ENCODE results near the gene LDB3. TPM values are rescaled to one million over a fixed set of nuclear protein-coding genes. Genes with fewer than 3 reads are reported as not detected.

The LDB3 gene
- total and polyA plus RNA-seq, 10 donors = 0.14 to 1.2 (median 0.36) TPM; not detected in 2

- no peak overlapping the region for H3K4me3 ChIP-seq
- H3K36me3 ChIP-seq = no peaks in the 10 kb centered on the region
- TF ChIP-seq POLR2AphosphoS5 (IDR thresholded peaks at IDR 0.05) = no peak
- no peak for TF ChIP-seq POLR2A (IDR thresholded peaks at IDR 0.05)
- no peak for TF ChIP-seq CTCF (IDR thresholded peaks at IDR 0.05 in 8 of 11, conservative IDR thresholded peaks at IDR 0.05 in 3 of 11)
- H3K4me1 ChIP-seq = peaks cover 4 to 9% (median 7%) of the 10 kb centered on the region in 6 donors
- DNase-seq = no peak
- intact Hi-C loops (cut with DNase I; ENCODE audit: low total_unique reads) = no loop called here
- no peaks in the 10 kb centered on the region for H3K9me3 ChIP-seq
- no peak overlapping the region for H3K27ac ChIP-seq
- WGBS, 5 donors = 85 to 97% (median 90%) methylated on average over 2 of the region's 2 CpGs
- H3K27me3 ChIP-seq (replicated peaks in 1 of 7) = peaks cover 0 to 38% (median 0%) of the 10 kb centered on the region in 7 donors
These were observed 25.0 kb downstream of the LDB3 start for GRCh38 chr10:86693275-86693674.

- no peak overlapping the region for H3K27ac ChIP-seq
- WGBS, 5 donors = 23 to 34% (median 24%) methylated on average over 10 of the region's 10 CpGs
- H3K4me1 ChIP-seq = peaks cover 0 to 4% (median 1%) of the 10 kb centered on the region in 6 donors
- intact Hi-C loops (cut with DNase I; ENCODE audit: low total_unique reads) = no loop called here
- H3K27me3 ChIP-seq (replicated peaks in 1 of 7) = peaks cover 0 to 38% (median 0%) of the 10 kb centered on the region in 7 donors
- no peak for DNase-seq
- H3K36me3 ChIP-seq = no peaks in the 10 kb centered on the region
- no peak overlapping the region for H3K4me3 ChIP-seq
- TF ChIP-seq CTCF (IDR thresholded peaks at IDR 0.05 in 8 of 11, conservative IDR thresholded peaks at IDR 0.05 in 3 of 11) (peak; percentile 16 to 76 (median 58)), POLR2A (IDR thresholded peaks at IDR 0.05) (no peak)
- no peaks in the 10 kb centered on the region for H3K9me3 ChIP-seq
These were observed 25.5 kb downstream of the LDB3 start for GRCh38 chr10:86693721-86694369.

GRCh38 chr10:86698207-86698940, 30.1 kb downstream of the LDB3 start:
- TF ChIP-seq POLR2AphosphoS5 (IDR thresholded peaks at IDR 0.05) = no peak
- no peak for TF ChIP-seq CTCF (IDR thresholded peaks at IDR 0.05 in 8 of 11, conservative IDR thresholded peaks at IDR 0.05 in 3 of 11)
- TF ChIP-seq POLR2A (IDR thresholded peaks at IDR 0.05) = no peak
- Histone ChIP-seq H3K4me3 (no peak overlapping the region), H3K9me3 (no peaks in the 10 kb centered on the region), H3K27ac (no peak overlapping the region), H3K4me1 (no peaks in the 10 kb centered on the region), H3K27me3 (replicated peaks in 1 of 7) (peaks cover 0 to 44% (median 0%) of the 10 kb centered on the region in 7 donors), H3K36me3 (no peaks in the 10 kb centered on the region)
- DNase-seq = peak; percentile 41
- intact Hi-C loops (cut with DNase I; ENCODE audit: low total_unique reads) = no loop called here
- WGBS, 5 donors = 72 to 84% (median 81%) methylated on average over 7 to 9 of the region's 9 CpGs

DNA sequence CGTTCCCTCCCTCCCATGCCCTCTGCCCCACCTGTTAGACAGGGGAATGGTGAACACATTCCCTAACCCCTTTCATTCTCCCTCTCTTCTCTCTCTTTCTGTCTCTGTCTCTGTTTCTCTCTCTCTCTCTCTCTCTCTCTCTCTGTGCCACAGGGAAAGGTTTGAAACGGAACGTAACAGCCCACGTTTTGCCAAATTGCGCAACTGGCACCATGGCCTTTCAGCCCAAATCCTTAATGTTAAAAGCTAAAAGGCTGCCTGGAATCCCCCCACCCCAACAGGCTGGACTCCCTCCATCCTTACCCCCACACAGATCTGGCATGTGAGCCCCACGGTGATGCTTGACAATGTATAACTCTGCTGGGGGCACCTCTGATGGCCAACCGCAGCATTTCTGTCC, 30.8 kb downstream of the LDB3 start:
- no peak for TF ChIP-seq CTCF (IDR thresholded peaks at IDR 0.05 in 8 of 11, conservative IDR thresholded peaks at IDR 0.05 in 3 of 11)
- Histone ChIP-seq H3K36me3 (no peaks in the 10 kb centered on the region), H3K4me1 (no peaks in the 10 kb centered on the region), H3K27ac (no peak overlapping the region), H3K27me3 (replicated peaks in 1 of 7) (peaks cover 0 to 44% (median 0%) of the 10 kb centered on the region in 7 donors), H3K4me3 (no peak overlapping the region), H3K9me3 (no peaks in the 10 kb centered on the region)
- DNase-seq = no peak
- WGBS, 5 donors = 72 to 87% (median 79%) methylated on average over 7 of the region's 7 CpGs
- intact Hi-C loops (cut with DNase I; ENCODE audit: low total_unique reads) = no loop called here

All from spleen (tissue), 11 donors.